AG20443 (cell line): Measurements from ENCODE around the gene CCL27.

Experiments
- DNase-seq: peaks from one replicate; pipeline ENCODE4 v3.0.0; 2012; ENCODE audit warnings: low spot score, mixed read lengths

The CCL27 gene

GRCh38 chr9:34662526-34663302 is at the start of gene CCL27:
CCL27 (minus strand) TSS chr9:34662657; CDS start chr9:34662633, 24 bp downstream.
- no peak for DNase-seq

- no peak for DNase-seq
Measured at GRCh38 chr9:34712140-34712539, 49.7 kb upstream of the CCL27 start.

- DNase-seq, result no peak
Measured at GRCh38 chr9:34710023-34710422, 47.6 kb upstream of the CCL27 start, which contains the start of gene CCL21. CCL21 (minus strand) TSS chr9:34710136; CDS start chr9:34710066, 70 bp downstream.

GRCh38 chr9:34709196-34709978 is 46.9 kb upstream of the CCL27 start:
- no peak for DNase-seq

GRCh38 chr9:34707130-34707529 is 44.7 kb upstream of the CCL27 start:
- no peak for DNase-seq

- DNase-seq, result peak; percentile 94
Measured at GRCh38 chr9:34701769-34702736, 39.6 kb upstream of the CCL27 start.

- peak; percentile 93 for DNase-seq
Measured at GRCh38 chr9:34701023-34701768, 38.7 kb upstream of the CCL27 start.

- DNase-seq, result no peak
Measured at GRCh38 chr9:34694811-34695210, 32.4 kb upstream of the CCL27 start.

GRCh38 chr9:34693560-34693959 is 31.1 kb upstream of the CCL27 start:
- DNase-seq, result no peak

- no peak for DNase-seq
Measured at GRCh38 chr9:34691936-34692315, 29.5 kb upstream of the CCL27 start.

GRCh38 chr9:34690983-34691935 is 28.8 kb upstream of the CCL27 start, which contains the start of gene CCL19:
CCL19 (minus strand) TSS chr9:34691276; CDS start chr9:34691139, 137 bp downstream.
- DNase-seq, result no peak

- no peak for DNase-seq
Measured at GRCh38 chr9:34689512-34689911, 27.1 kb upstream of the CCL27 start.

GRCh38 chr9:34689116-34689470 is 26.6 kb upstream of the CCL27 start:
- no peak for DNase-seq

- DNase-seq, result no peak
Measured at GRCh38 chr9:34688329-34689115, 26.1 kb upstream of the CCL27 start.

- DNase-seq, result no peak
Measured at GRCh38 chr9:34687276-34688030, 25.0 kb upstream of the CCL27 start.

GRCh38 chr9:34686732-34687131 is 24.3 kb upstream of the CCL27 start:
- DNase-seq, result peak; percentile 43

- peak; percentile 43 for DNase-seq
Measured at GRCh38 chr9:34686231-34686630, 23.8 kb upstream of the CCL27 start.

GRCh38 chr9:34685591-34685990 is 23.1 kb upstream of the CCL27 start:
- DNase-seq, result peak; percentile 57
